ENCODE data around the gene ACVR1B. TPM values are rescaled to one million over a fixed set of nuclear protein-coding genes. Genes with fewer than 3 reads are reported as not detected.

Gene ACVR1B
- total and polyA plus RNA-seq, 4 donors = 4.0 to 21.9 (median 12.0) TPM

- Histone ChIP-seq H3K4me3 (ENCODE audit: low read depth in 1 of 3, low read length in 3 of 3) (no peak overlapping the region), H3K36me3 (ENCODE audit: control insufficient read depth in 4 of 4, insufficient read depth in 3 of 4, low read depth in 1 of 4, low read length in 3 of 4) (peaks cover 0 to under 1% (median 0%) of the 10 kb centered on the region in 4 donors), H3K9me3 (ENCODE audit: control insufficient read depth in 4 of 4, low read length in 3 of 4) (peaks cover 0 to 2% (median under 1%) of the 10 kb centered on the region in 4 donors), H3K27me3 (ENCODE audit: control insufficient read depth in 4 of 4, insufficient read depth in 4 of 4, low read length in 3 of 4) (no peaks in the 10 kb centered on the region), H3K9ac (ENCODE audit: low read depth in 1 of 2, low read length in 2 of 2) (no peak overlapping the region), H3K4me1 (ENCODE audit: control insufficient read depth in 4 of 4, insufficient read depth in 4 of 4, low read length in 3 of 4) (peaks cover under 1 to 20% (median 19%) of the 10 kb centered on the region in 4 donors), H3K27ac (ENCODE audit: low read depth in 1 of 2, low read length in 2 of 2) (no peak overlapping the region)
- no peak for TF ChIP-seq FOXA1 (IDR thresholded peaks at IDR 0.05)
- 85% methylated on average over 6 of the region's 6 CpGs for WGBS
- DNase-seq (ENCODE audit: low spot score) = no peak
Observed at GRCh38 chr12:51949342-51950030, 2.0 kb upstream of the ACVR1B start.

GRCh38 chr12:51950682-51951198 lies 759 bp upstream of the ACVR1B start:
- H3K27ac ChIP-seq (ENCODE audit: low read depth in 1 of 2, low read length in 2 of 2) = peak overlapping the region; percentile 5 to 25
- no peak for TF ChIP-seq MAX (IDR thresholded peaks at IDR 0.05)
- TF ChIP-seq SP1 (IDR thresholded peaks at IDR 0.05) = no peak
- TF ChIP-seq GABPA (IDR thresholded peaks at IDR 0.05 in 1 of 2, conservative IDR thresholded peaks at IDR 0.05 in 1 of 2) = no peak
- no peak for TF ChIP-seq HNF4G (IDR thresholded peaks at IDR 0.05)
- TF ChIP-seq CTCF (IDR thresholded peaks at IDR 0.05; ENCODE audit: low read depth, low read length, missing input control) = no peak
- no peak for TF ChIP-seq REST (IDR thresholded peaks at IDR 0.05)
- no peak for TF ChIP-seq TAF1 (conservative IDR thresholded peaks at IDR 0.05)
- TF ChIP-seq RAD21 (IDR thresholded peaks at IDR 0.05) = no peak
- no peak for TF ChIP-seq RXRA (IDR thresholded peaks at IDR 0.05)
- no peak for TF ChIP-seq FOXA1 (IDR thresholded peaks at IDR 0.05)
- no peak for TF ChIP-seq ATF3 (IDR thresholded peaks at IDR 0.05)
- no peak for TF ChIP-seq YY1 (IDR thresholded peaks at IDR 0.05)
- TF ChIP-seq EGR1 (IDR thresholded peaks at IDR 0.05; ENCODE audit: low read depth in 2 of 2) = no peak
- no peak for TF ChIP-seq FOXA2 (IDR thresholded peaks at IDR 0.05)
- TF ChIP-seq ZBTB33 (IDR thresholded peaks at IDR 0.05) = no peak
- no peak for TF ChIP-seq NR2F2 (IDR thresholded peaks at IDR 0.05)
- no peak for TF ChIP-seq JUND (IDR thresholded peaks at IDR 0.05)
- no peak for TF ChIP-seq HNF4A (conservative IDR thresholded peaks at IDR 0.05)
- DNase-seq (ENCODE audit: low spot score) = no peak

More at GRCh38 chr12:51950682-51951198, 759 bp upstream of the ACVR1B start:
- Histone ChIP-seq H3K36me3 (ENCODE audit: control insufficient read depth in 4 of 4, insufficient read depth in 3 of 4, low read depth in 1 of 4, low read length in 3 of 4) (no peaks in the 10 kb centered on the region), H3K9me3 (ENCODE audit: control insufficient read depth in 4 of 4, low read length in 3 of 4) (no peaks in the 10 kb centered on the region), H3K9ac (ENCODE audit: low read depth in 1 of 2, low read length in 2 of 2) (peak overlapping the region in 1 of 2 donors; percentile 15), H3K4me3 (ENCODE audit: low read depth in 1 of 3, low read length in 3 of 3) (peak overlapping the region; percentile 33 to 52 (median 36)), H3K27me3 (ENCODE audit: control insufficient read depth in 4 of 4, insufficient read depth in 4 of 4, low read length in 3 of 4) (no peaks in the 10 kb centered on the region), H3K4me1 (ENCODE audit: control insufficient read depth in 4 of 4, insufficient read depth in 4 of 4, low read length in 3 of 4) (peaks cover 4 to 32% (median 28%) of the 10 kb centered on the region in 4 donors)
- 3% methylated on average over 5 of the region's 5 CpGs for WGBS

All from liver (tissue), 9 donors.